Lower leg skin (tissue), 4 donors: ENCODE measurements around the gene STARD10. TPM values are rescaled to one million over a fixed set of nuclear protein-coding genes. Genes with fewer than 3 reads are reported as not detected.

Experiments used
- DNase-seq, 2 donors: peaks; one replicate each; pipeline ENCODE4 v3.0.0-alpha.2; 2019; ENCODE audit warnings: low spot score in 2 of 2
- H3K4me3 ChIP-seq: fragments of 200-600 bp; sonication (generic); 2 replicates; pipeline ENCODE4 v1.5.1; 2017; ENCODE audit warnings: mild to moderate bottlenecking, low read depth; ENCODE audit not compliant: poor library complexity, severe bottlenecking
- CTCF ChIP-seq, 3 donors: fragments of 450-650 bp; IDR thresholded peaks; one replicate each; pipeline ENCODE4 v1.5.1; 2016; ENCODE audit warnings: antibody characterized with exemption in 3 of 3, mild to moderate bottlenecking in 3 of 3, moderate library complexity in 2 of 3
- POLR2A ChIP-seq, 2 donors: fragments of 450-650 bp; IDR thresholded peaks; one replicate each; pipeline ENCODE4 v1.6.1; 2016 to 2017; ENCODE audit warnings: antibody characterized with exemption in 2 of 2, mild to moderate bottlenecking in 1 of 2, moderate library complexity in 1 of 2
- WGBS, 2 donors: methylation state at CpG; one replicate each; pipeline ENCODE4 v1.1.5; 2018; 5-methylcytosine and 5-hydroxymethylcytosine counted together
- intact Hi-C: fragments of 100-400 bp; cut with DNase I; formaldehyde crosslinking; loops from one replicate; pipeline ENCODE4 v1.15.0; 2023; ENCODE audit warnings: low total_unique reads
- microRNA-seq, 2 donors: library from miRNA; unstranded; fragments of <30 nt; microRNA quantifications; one replicate each; pipeline ENCODE4, GENCODE V29; 2016; ENCODE audit warnings: borderline replicate concordance in 2 of 2, borderline number of aligned reads in 1 of 2
- total RNA-seq, 4 donors: library from RNA; depleted of rRNA; stranded (reverse); fragments of >200 nt; gene quantifications; one replicate each; pipeline ENCODE4 v1.1.0, GENCODE V29; 2016

STARD10 gene
- total RNA-seq, 4 donors from 2014 or later = 90.3 to 119 (median 110) TPM

GRCh38 chr11:72706579-72706978 lies 87.3 kb downstream of the STARD10 start:
- intact Hi-C loops = no loop called here
- H3K4me3 ChIP-seq = no peak overlapping the region
- WGBS, 2 donors = 92 to 95% methylated on average over 5 of the region's 5 CpGs
- DNase-seq = no peak
- TF ChIP-seq CTCF (IDR thresholded peaks at IDR 0.05) (no peak), POLR2A (IDR thresholded peaks at IDR 0.05) (no peak)

DNA sequence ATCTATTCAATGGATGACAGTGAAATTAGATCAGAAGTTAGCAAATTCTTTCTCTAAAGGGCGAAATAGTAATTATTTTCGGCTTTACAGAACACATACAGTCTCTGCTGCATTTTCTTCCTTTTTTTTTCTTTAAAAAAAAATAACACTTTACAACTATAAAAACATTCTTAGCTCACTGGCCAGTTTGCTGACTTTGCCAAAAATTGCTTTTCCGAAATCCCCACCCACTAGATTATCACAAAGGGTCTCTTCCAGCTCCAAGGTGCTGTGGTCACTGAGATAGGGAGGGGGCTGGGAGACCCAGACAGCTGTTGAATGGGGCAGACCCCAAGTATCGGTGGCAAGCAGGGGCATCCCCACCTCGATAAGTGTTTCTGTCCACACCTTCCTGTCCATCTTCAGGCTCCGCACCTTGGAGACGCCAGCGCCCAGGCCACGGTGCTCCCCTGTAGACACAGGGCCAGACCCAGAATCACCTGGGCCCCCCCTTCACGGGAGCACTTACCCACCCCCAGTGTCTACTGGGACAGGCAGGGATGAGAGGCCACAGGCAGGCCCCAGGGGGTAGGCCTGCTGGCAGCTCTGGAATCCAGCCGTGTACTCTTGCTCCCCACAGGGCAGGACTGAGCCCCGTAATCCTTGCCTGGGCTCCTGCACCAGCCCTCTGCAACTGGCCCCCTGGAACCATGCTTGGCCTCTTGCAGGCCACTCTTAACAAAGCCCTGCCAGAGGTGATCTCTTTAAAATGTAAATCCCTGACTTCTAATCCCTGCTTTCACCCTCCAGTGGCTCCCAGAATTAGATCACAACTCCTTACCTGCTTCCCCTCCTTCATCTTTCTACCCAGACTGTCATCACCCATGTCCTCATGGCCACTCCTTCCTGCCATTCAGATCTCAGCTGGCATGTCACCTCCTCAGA lies 88.1 kb downstream of the STARD10 start:
- intact Hi-C loops = no loop called here
- DNase-seq = no peak
- WGBS, 2 donors = 86 to 87% methylated on average over 11 to 12 of the region's 12 CpGs
- H3K4me3 ChIP-seq = no peak overlapping the region
- TF ChIP-seq POLR2A (IDR thresholded peaks at IDR 0.05) (no peak), CTCF (IDR thresholded peaks at IDR 0.05) (no peak)

- intact Hi-C loops = no loop called here
- no peak for TF ChIP-seq POLR2A (IDR thresholded peaks at IDR 0.05)
- TF ChIP-seq CTCF (IDR thresholded peaks at IDR 0.05) = no peak
- 47 to 55% methylated on average over 4 of the region's 4 CpGs for WGBS, 2 donors
These were observed 89.0 kb downstream of the STARD10 start for GRCh38 chr11:72704783-72705265.

More at GRCh38 chr11:72704783-72705265, 89.0 kb downstream of the STARD10 start:
- H3K4me3 ChIP-seq = no peak overlapping the region
- DNase-seq = no peak

Small RNAs within 50 kb of the gene (microRNA-seq; reads per million reads assigned to microRNA genes)
- 0 reads per million in 2 donors for gene MIR4692

Other genes starting within 250 kb of the STARD10 start
- gene PDE2A, start 119.6 kb downstream of the STARD10 start, total RNA-seq = 10 to 100 TPM; 26.1 to 34.1 (median 30.6) TPM
- 10 to 100 TPM; 60.6 to 89.6 (median 80.6) TPM for gene ARAP1, start 41.6 kb downstream of the STARD10 start, total RNA-seq
- 100 to 1,000 TPM in 1 of 4 donors, 10 to 100 TPM in 3; 82.6 to 157 (median 92.9) TPM for gene ATG16L2, start 20.4 kb upstream of the STARD10 start, total RNA-seq